Measurements from ENCODE around the gene ANXA9.

ANXA9 gene

GRCh38 chr1:150976401-150976821 lies 5.7 kb upstream of the ANXA9 start:
- no peak for FAIRE-seq

GRCh38 chr1:150976879-150977694 lies 5.0 kb upstream of the ANXA9 start:
- no peak for FAIRE-seq

GRCh38 chr1:150979092-150980056 lies 2.7 kb upstream of the ANXA9 start:
- peak; percentile 69 for FAIRE-seq

- FAIRE-seq: no peak
Measured at GRCh38 chr1:150981177-150981804, 801 bp upstream of the ANXA9 start.

GRCh38 chr1:150985179-150985825 lies 3.2 kb downstream of the ANXA9 start:
- FAIRE-seq: no peak

- no peak for FAIRE-seq
Measured at GRCh38 chr1:150987924-150988323, 5.8 kb downstream of the ANXA9 start.

GRCh38 chr1:150992626-150993025 lies 10.5 kb downstream of the ANXA9 start:
- FAIRE-seq: no peak

GRCh38 chr1:150994248-150994647 lies 12.2 kb downstream of the ANXA9 start:
- no peak for FAIRE-seq

- no peak for FAIRE-seq
Measured at GRCh38 chr1:150995460-150995859, 13.4 kb downstream of the ANXA9 start.

- FAIRE-seq: no peak
Measured at GRCh38 chr1:150995896-150996295, 13.8 kb downstream of the ANXA9 start.

GRCh38 chr1:150997126-150997872 lies 15.2 kb downstream of the ANXA9 start:
- FAIRE-seq: no peak

GRCh38 chr1:150997949-150998348 lies 15.9 kb downstream of the ANXA9 start:
- FAIRE-seq: no peak

- no peak for FAIRE-seq
Measured at GRCh38 chr1:150999051-150999674, 17.1 kb downstream of the ANXA9 start.

- no peak for FAIRE-seq
Measured at GRCh38 chr1:150999926-151000325, 17.8 kb downstream of the ANXA9 start.

GRCh38 chr1:151000408-151000807 lies 18.3 kb downstream of the ANXA9 start:
- no peak for FAIRE-seq

GRCh38 chr1:151001602-151002001 lies 19.5 kb downstream of the ANXA9 start:
- no peak for FAIRE-seq

GRCh38 chr1:151002051-151002450 lies 20.0 kb downstream of the ANXA9 start:
- FAIRE-seq: no peak

- FAIRE-seq: no peak
Measured at GRCh38 chr1:151002611-151003010, 20.5 kb downstream of the ANXA9 start.

- FAIRE-seq: no peak
Measured at GRCh38 chr1:151003180-151003579, 21.1 kb downstream of the ANXA9 start.

GRCh38 chr1:151005729-151006319 lies 23.7 kb downstream of the ANXA9 start:
- FAIRE-seq: no peak

Measured in islet of Langerhans (tissue), 1 donor.